Mucosa of gallbladder (tissue), 1 donor: ENCODE results near the gene ZSCAN2. TPM values are rescaled to one million over a fixed set of nuclear protein-coding genes. Genes with fewer than 3 reads are reported as not detected.

Source experiments
- DNase-seq: peaks from one replicate; pipeline ENCODE4 v3.0.0-alpha.2; 2020; ENCODE audit warnings: low spot score
- total RNA-seq: library from RNA; stranded (reverse); gene quantifications from one replicate; pipeline ENCODE4 v1.2.1, GENCODE V29; 2021
- donor health status: DM: no; HTN: no; CAD: no.

ZSCAN2 gene
- total RNA-seq, 1 donor from 2014 or later, result 15.3 TPM

DNA sequence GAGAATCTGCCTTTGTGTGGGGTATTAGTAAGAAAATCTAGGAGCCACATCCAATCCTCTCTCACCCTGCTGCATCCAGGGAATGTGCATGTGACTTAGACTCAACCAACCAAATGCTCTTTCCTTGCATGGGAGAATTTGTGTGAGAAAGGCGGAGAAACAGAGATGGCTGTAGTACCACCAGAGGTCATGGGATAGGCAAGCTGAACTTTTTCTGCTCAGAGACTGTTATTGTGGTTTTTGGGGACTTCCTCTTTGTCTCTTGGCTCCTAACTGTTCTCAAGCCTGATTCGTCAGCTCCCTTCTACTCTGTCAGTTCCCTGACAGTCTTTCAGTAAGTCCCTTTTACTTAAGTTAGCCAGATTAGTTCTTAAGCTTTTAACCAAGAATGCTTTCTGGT, 2.6 kb upstream of the ZSCAN2 start:
- no peak for DNase-seq

DNA sequence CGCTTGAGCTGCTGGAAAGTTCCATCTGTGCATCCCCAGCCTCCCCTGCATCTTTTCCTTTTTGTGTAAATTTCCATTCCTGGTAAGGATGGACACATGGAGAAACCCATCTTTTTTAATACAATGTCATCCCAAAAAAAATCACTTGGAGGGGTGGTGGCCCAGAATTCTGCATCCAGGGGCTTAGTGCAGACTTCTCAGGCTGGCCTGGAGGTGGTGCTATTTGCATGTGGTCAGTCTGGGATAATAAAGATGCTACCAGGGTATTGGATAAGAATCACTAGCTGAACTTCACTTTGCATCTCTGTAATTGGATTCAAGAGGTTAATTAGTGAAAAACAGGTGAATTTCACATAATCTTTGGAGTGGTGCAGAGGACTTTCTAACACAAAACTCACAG, 1.8 kb upstream of the ZSCAN2 start:
- DNase-seq, result no peak

GRCh38 chr15:84599906-84600305, 903 bp upstream of the ZSCAN2 start:
- DNase-seq, result no peak

GRCh38 chr15:84600331-84600686, 500 bp upstream of the ZSCAN2 start:
- DNase-seq, result peak; percentile 83

- no peak for DNase-seq
These were observed 688 bp downstream of the ZSCAN2 start for GRCh38 chr15:84601555-84601838.

GRCh38 chr15:84603630-84604379, 3.0 kb downstream of the ZSCAN2 start:
- no peak for DNase-seq

GRCh38 chr15:84604826-84605553, 4.2 kb downstream of the ZSCAN2 start:
- no peak for DNase-seq

DNA sequence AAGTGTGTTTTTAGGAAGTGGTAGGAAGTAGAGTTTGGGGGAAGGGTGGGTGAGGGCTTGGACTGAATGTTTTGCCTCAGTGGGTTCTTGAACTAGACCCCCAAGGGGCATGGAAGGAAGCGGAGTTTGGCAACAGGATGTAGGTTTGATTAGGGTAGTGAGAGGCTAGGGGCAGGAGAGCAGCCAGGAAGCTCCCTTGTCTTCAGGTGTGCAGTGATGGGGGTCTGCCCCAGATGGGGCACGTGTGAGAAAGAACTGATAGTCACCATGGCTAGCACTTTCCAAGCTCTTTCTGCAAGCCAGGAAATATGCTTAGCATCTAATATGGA, 4.7 kb downstream of the ZSCAN2 start:
- no peak for DNase-seq

DNA sequence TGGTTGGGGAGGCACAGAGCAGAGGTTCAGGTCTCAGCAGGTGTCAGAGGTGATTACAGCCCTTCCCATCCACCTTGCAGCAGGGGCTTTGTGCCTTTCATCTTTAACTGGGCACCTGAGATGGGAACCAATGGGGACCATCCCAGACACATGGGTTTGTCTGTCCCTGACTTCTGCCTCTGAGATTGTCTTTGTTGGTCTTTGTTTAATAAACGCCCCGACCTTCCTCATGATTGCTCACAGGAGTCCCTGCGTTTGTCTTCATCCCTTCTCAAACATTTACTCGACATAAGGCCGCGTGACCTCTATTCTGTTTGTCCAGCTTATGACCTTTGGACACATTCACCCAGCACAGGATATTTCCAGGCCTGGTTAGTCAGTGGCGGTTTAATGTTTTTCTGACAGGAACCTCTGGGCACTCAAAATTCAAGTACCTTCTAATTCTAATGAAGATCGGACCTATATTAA, 5.9 kb downstream of the ZSCAN2 start:
- DNase-seq, result peak; percentile 69

DNA sequence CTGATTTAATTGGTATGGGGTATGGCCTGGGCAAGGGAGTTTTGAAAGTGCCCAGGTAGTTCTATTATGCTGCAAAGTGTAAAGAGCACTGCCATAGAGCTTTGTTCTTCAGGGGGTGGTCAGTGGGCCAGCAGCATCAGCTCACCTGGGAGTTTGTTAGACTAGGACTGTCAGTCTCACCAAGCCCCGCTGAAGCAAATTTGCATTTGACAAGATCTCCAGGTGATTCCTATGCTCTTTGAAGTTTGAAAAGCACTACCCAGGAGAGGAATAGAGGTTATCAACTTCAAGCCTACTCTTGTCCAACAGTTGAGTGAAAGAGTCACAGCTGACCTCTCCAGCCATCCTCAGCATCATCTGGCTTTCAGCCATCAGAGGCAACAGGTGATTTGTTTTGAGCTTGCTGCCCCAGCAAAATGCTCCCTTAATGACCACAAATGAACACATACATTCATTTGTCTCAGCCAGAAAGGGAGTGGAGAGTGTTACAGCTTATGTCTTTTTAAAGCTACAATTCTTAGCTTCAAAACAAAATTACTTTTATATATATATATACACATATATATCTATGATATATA, 8.0 kb downstream of the ZSCAN2 start:
- DNase-seq, result no peak

DNA sequence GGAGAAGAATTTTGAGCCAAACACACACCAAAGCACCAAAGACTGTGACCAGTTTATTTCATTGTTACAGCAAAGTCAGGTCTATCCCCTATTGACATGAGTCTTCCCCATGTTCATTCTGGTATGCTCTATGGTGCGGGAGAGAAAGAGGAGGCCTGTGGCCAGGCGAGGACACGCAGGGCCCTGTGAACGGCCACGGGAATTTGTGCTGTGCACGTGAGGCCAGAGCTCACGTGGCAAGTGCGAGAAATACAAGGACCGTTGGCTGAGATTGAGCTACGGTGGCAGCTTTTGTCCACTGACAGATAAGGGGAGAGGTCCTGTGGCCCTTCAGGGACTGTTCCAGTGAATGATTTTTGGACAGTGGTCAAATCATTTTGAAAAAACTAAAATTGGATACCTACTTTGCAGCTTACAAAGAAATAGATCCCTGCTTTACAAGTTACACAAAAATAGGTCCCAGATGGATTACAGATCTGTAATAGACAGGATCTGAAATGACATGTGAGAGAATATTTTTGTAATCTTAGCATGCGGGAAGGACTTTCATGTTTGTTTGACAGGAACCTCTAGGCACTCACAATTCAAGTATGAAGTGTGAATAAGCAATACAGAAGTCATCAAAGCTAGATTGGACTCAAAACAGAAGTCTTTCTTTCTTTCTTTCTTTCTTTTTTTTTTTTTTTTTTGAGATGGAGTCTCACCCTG, 9.2 kb downstream of the ZSCAN2 start:
- no peak for DNase-seq

GRCh38 chr15:84611631-84612030, 10.8 kb downstream of the ZSCAN2 start:
- DNase-seq, result no peak

DNA sequence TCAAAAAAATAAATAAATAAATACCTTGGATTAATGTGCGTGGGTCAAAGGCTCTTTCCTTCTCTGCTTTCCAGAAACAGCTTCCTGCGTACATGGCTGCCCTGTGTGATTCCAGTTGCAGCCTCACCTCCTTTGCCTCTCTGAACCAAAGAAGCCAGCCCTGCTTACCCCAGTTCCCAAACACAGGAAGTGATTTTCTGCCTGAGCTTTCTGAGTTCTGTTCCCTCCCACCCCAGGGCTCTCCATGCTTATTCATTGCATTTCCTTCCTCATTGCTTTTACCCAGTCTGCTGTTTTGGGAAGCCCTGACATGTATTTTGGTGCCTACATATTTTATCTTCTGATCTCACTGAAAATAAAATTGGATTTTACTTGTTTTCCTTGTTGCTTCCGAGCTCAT, 15.4 kb downstream of the ZSCAN2 start:
- DNase-seq, result no peak

DNA sequence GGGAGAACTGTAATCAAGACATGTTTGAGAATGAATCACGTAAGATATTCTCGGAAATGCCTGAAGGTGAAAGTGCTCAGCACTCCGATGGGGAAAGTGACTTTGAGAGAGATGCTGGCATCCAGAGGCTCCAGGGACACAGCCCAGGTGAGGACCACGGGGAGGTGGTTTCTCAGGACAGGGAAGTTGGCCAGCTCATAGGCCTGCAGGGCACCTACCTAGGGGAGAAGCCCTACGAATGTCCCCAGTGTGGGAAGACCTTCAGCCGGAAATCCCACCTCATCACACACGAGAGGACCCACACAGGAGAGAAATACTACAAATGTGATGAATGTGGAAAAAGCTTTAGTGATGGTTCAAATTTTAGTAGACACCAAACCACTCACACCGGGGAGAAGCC, 19.8 kb downstream of the ZSCAN2 start:
- DNase-seq, result no peak

DNA sequence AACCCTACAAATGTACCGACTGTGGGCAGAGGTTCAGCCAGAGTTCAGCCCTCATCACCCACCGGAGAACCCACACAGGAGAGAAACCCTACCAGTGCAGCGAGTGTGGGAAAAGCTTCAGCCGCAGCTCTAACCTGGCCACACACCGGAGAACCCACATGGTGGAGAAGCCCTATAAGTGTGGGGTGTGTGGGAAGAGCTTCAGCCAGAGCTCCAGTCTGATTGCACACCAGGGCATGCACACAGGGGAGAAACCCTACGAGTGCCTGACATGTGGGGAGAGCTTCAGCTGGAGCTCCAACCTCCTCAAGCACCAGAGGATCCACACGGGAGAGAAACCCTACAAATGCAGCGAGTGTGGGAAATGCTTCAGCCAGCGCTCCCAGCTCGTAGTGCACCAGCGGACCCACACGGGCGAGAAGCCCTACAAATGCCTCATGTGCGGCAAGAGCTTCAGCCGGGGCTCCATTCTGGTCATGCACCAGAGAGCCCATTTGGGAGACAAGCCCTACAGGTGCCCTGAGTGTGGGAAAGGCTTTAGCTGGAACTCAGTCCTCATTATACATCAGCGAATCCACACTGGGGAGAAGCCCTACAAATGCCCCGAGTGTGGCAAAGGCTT, 20.7 kb downstream of the ZSCAN2 start:
- no peak for DNase-seq

DNA sequence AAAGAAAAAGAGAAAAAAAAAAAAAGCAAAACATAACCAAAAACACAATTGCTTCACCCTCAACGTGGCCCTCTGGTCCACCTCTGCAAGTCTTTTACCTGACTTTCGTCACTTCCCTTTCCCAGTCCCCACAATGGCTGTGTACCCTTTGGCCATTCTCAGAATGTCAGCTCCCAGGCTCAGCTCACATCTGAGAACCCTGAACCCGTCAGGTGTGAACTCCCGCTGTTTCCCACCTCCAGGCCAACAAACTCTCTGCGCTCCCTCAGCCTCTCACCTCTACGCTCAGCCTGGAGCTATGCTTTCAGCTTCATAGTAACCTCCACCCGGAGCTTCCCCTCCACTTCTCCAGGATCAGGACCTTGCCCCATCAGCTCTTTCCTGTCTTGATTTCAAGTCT, 23.6 kb downstream of the ZSCAN2 start:
- DNase-seq, result no peak

DNA sequence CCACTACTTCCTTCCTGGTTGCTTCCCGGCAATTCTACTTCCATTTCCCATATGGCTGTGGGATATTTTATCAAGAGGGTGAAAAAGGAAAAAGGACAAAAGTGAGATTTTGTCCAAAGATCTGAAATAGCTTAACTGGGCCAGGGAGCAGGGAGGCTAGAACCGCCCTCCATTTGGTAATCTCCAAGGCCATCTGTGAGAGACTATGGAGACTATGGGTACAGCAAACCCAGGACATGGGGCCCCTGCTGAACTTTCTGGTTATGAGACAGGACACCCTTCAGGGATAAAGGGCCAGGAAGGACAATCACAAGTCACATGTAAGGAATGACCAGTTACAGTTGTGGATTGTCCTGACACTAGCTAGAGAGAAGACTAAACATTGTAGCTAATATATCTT, 24.3 kb downstream of the ZSCAN2 start:
- DNase-seq, result no peak

DNA sequence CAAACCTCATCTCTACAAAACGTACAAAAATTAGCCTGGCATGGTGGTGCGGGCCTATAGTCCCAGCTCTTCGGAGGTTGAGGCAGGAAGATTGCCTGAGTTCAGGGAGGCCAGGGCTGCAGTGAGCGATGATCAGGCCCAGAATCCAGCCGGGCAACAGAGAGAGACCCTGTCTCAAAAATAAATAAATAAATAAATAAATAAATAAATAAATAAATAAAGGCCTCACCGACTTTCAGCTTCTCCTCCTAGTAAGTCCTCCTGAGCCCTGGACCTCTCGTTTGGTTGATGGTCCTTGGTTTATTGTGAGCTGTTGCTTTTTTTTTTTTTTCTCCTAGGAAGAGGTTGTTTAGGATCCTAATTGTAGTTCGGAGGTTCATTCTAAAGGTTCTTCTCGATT, 28.2 kb downstream of the ZSCAN2 start:
- no peak for DNase-seq

DNA sequence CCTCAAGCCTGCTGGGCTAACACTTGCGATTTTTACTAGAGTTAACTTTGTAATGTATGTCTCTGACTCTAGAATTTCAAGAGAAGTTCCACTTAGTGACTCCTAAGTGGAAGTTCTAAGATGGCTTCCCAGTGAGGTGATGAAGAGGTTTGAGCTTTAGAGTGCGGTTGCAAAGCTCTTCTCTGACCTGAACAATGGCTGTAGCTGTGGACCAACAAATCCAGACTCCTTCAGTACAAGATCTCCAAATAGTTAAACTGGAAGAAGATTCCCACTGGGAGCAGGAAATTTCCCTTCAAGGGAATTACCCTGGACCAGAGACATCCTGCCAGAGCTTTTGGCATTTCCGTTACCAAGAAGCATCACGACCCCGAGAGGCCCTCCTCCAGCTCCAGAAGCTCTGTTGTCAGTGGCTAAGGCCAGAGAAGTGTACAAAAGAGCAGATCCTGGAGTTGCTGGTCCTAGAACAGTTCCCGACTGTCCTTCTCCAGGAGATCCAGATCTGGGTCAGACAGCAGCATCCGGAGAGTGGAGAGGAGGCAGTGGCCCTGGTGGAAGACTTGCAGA, 31.0 kb downstream of the ZSCAN2 start:
- DNase-seq, result no peak

DNA sequence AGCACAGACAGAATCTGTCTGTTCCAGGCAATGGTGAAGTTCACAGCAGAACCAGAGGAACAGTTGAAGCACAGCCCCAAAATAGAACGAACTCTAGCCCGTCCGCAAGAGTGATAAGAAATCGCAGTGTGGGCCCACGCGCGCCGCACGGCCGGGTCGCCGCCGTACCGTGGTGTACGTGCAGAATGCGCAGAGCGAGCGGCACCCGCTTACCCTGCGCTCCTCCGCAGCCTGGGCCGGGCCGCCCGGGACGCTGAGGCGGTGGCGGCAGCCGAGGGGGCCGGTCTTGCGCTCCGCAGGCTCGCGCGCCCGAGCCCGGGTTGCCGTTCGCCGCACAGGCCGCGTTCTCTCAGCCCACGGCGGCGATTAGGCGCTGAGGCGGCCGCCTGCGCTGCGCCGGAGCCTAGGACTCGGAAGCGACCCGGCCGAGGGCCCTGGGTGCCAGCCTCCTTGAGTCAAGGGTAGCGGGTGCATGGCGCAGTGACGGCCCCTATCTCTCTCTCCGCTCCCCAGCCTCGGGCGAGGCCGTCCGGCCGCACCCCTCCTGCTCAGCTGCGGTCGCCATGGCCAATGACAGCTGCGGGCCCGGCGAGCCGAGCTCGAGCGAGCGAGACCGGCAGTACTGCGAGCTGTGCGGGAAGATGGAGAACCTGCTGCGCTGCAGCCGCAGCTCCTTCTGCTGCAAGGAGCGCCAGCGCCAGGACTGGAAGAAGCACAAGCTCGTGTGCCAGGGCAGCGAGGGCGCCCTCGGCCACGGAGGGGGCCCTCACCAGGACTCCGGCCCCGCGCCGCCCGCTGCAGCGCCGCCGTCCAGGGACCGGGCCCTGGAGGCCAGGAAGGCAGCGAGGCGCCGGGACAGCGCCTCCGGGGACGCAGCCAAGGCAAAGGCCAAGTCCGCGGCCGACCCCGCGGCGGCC, 32.8 kb downstream of the ZSCAN2 start:
- DNase-seq, result peak; percentile 63
